ENCODE data around the gene NSD2. TPM values are rescaled to one million over a fixed set of nuclear protein-coding genes. Genes with fewer than 3 reads are reported as not detected.

Gene NSD2
- total and polyA plus RNA-seq, 9 of the 15 experiments (the other 6 are each of a cell fraction or from before 2014, with no cell fraction given): 6.4 to 126 (median 58.8) TPM

DNA sequence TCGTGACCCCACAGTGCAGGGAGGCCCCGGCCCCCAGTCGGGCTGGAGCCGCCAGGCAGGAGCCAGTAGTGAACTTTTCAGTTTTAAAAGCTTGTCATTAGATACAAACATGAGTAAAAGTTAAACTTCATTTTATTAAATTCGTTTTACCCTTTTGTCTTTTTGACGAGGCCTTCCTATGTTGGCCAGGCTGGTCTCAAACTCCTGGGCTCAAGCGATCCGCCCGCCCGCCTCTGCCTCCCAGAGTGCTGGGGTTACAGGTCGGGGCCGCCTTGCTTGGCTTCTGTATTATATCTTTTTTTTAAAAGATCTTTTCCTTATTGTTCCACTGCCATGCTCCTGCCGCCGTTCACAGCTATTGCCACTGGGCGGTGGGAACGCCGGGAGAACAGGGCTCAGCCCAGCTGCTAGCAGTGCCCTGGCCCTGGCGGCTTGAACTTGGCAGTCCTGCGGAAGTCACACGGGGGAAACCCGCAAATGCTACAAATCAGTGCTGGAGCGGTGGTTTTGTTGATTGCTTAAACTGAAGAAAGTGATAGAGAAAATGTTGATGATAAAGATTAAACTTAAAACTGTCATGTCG is 138.5 kb downstream of the NSD2 start:
- peaks cover 15 to 37% of the 10 kb centered on the region in 2 experiments; a peak in 4 of 5 replicates for H3K4me1 ChIP-seq (replicated peaks in 1 of 2; ENCODE audit: control insufficient read depth in 2 of 2, insufficient read depth in 2 of 2, low read length in 2 of 2)
- intact Hi-C loops (cut with micrococcal nuclease) (loop anchor here (5.0 kb wide), 1 partner anchor 33 kb away; a partner anchor contains a TSS), in situ Hi-C loops (cut with MboI) (no loop called here)
- ChIA-PET CTCF (ENCODE audit: low intra/inter-chr PET ratio) (interaction anchor here (0.6 to 0.7 kb wide), 2 partner anchors 30 to 32 kb away, joined by 3 to 4 read pairs; no protein-coding TSS in a partner anchor), POLR2A (interaction anchor here (0.6 to 1.8 kb wide), 8 partner anchors 9 to 406 kb away, joined by 3 to 6 read pairs (median 4); no protein-coding TSS in a partner anchor)
- DNase-seq (ENCODE audit: extremely low read depth in 1 of 4, low spot score in 3 of 4): peak in 2 of 4 experiments; percentile 30 to 34
- TSS peak; percentile 87 for BruUV-seq (replicated peaks)
- FAIRE-seq: no peak
- WGBS (ENCODE audit: insufficient coverage, low coverage, missing lambda C conversion rate): 28% methylated on average over 23 of the region's 23 CpGs
- peaks cover 22% of the 10 kb centered on the region for H4K20me1 ChIP-seq (replicated peaks; ENCODE audit: control insufficient read depth, insufficient read depth, low read length)
- H3K9ac ChIP-seq (ENCODE audit: insufficient read depth in 1 of 2, low read depth in 2 of 2, low read length in 2 of 2): peak overlapping the region; percentile 94 to 100
- peaks cover 41% of the 10 kb centered on the region for H3K79me2 ChIP-seq (ENCODE audit: control insufficient read depth, insufficient read depth, low read length)
- peaks cover 25% of the 10 kb centered on the region; the same call in 2 of the 3 replicates for H3K36me3 ChIP-seq (ENCODE audit: control insufficient read depth, insufficient read depth, low read length)
- H3K4me2 ChIP-seq (ENCODE audit: insufficient read depth, low read length): peak overlapping the region; percentile 100
- ATAC-seq: peak; percentile 3
- H3K4me3 ChIP-seq: peak overlapping the region; percentile 89
- no peaks in the 10 kb centered on the region for H3K27me3 ChIP-seq (ENCODE audit: control insufficient read depth in 2 of 2, insufficient read depth in 2 of 2, low read length in 2 of 2)
- H3K9me1 ChIP-seq (ENCODE audit: control insufficient read depth, insufficient read depth, low read length): no peaks in the 10 kb centered on the region
- H3K27ac ChIP-seq (ENCODE audit: extremely low read depth, low read depth, low read length): peak overlapping the region; percentile 98
- H2AFZ ChIP-seq (ENCODE audit: low read depth, low read length): peak overlapping the region; percentile 100
- H3K9me3 ChIP-seq (replicated peaks; ENCODE audit: control insufficient read depth, insufficient read depth, low read depth, low read length): no peaks in the 10 kb centered on the region
- peak; percentile 14 for TF ChIP-seq PRPF4 (IDR thresholded peaks at IDR 0.05; ENCODE audit: insufficient read depth, low read depth, low read length, poor library complexity, severe bottlenecking)
- TF ChIP-seq SMARCC2 (IDR thresholded peaks at IDR 0.05; ENCODE audit: low read depth): no peak
- no peak for TF ChIP-seq ZNF12 (CRISPR knock-in tag; IDR thresholded peaks at IDR 0.05)
- peak; percentile 10; the same call in 1 of the 2 replicates for TF ChIP-seq C11orf30 (IDR thresholded peaks at IDR 0.05; ENCODE audit: low read depth)
- TF ChIP-seq KDM1A (IDR thresholded peaks at IDR 0.05): peak in 1 of 2 experiments; percentile 51; a peak in 1 of 4 replicates
- TF ChIP-seq RUNX1 (IDR thresholded peaks at IDR 0.05; ENCODE audit: low read depth): no peak
- TF ChIP-seq SFPQ (IDR thresholded peaks at IDR 0.05; ENCODE audit: low read depth, low read length): no peak
- TF ChIP-seq TGIF2 (CRISPR knock-in tag; IDR thresholded peaks at IDR 0.05): peak; percentile 13; the same call in 1 of the 2 replicates
- TF ChIP-seq ZBTB33 (CRISPR knock-in tag; IDR thresholded peaks at IDR 0.05): peak; percentile 80
- TF ChIP-seq, protein P1, sequence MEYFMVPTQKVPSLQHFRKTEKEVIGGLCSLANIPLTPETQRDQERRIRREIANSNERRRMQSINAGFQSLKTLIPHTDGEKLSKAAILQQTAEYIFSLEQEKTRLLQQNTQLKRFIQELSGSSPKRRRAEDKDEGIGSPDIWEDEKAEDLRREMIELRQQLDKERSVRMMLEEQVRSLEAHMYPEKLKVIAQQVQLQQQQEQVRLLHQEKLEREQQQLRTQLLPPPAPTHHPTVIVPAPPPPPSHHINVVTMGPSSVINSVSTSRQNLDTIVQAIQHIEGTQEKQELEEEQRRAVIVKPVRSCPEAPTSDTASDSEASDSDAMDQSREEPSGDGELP (CRISPR knock-in tag; IDR thresholded peaks at IDR 0.05; ENCODE audit: borderline replicate concordance): peak; percentile 55; the same call in 1 of the 2 replicates
- peak in 1 of 2 experiments; percentile 27; a peak in 1 of 4 replicates for TF ChIP-seq KDM4B (IDR thresholded peaks at IDR 0.05; ENCODE audit: borderline replicate concordance in 2 of 2, low read depth in 1 of 2)
- TF ChIP-seq NRF1 (conservative IDR thresholded peaks at IDR 0.05 in 1 of 2, IDR thresholded peaks at IDR 0.05 in 1 of 2): peak in 1 of 2 experiments; percentile 7; a peak in 2 of 4 replicates
- TF ChIP-seq, protein P2, sequence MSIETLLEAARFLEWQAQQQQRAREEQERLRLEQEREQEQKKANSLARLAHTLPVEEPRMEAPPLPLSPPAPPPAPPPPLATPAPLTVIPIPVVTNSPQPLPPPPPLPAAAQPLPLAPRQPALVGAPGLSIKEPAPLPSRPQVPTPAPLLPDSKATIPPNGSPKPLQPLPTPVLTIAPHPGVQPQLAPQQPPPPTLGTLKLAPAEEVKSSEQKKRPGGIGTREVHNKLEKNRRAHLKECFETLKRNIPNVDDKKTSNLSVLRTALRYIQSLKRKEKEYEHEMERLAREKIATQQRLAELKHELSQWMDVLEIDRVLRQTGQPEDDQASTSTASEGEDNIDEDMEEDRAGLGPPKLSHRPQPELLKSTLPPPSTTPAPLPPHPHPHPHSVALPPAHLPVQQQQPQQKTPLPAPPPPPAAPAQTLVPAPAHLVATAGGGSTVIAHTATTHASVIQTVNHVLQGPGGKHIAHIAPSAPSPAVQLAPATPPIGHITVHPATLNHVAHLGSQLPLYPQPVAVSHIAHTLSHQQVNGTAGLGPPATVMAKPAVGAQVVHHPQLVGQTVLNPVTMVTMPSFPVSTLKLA (conservative IDR thresholded peaks at IDR 0.05): 0 out of 4 replicates have a peak, but pooled peaks of 1 of the 2 experiments have one; percentile 6

Data from K562 (cell line).